Endothelial cell of umbilical vein (primary cell): ENCODE data around the gene ALDH1A2. TPM values are rescaled to one million over a fixed set of nuclear protein-coding genes. Genes with fewer than 3 reads are reported as not detected.

Experiments
- BruUV-seq: library from RNA; stranded (reverse); fragments of 400-500 nt; replicated peaks from 2 replicates; lab custom pipeline; 2021; lab: Mats Ljungman, UMichigan
- CTCF ChIA-PET: fragments of 300-600, 350-600 bp; sonication (Branson Sonifier 250); formaldehyde crosslinking; loops from one replicate; lab custom pipeline; 2021; ENCODE audit warnings: antibody characterized with exemption, inconsistent platforms; lab: Charles Lee
- POLR2A ChIA-PET: fragments of 300-600, 350-600 bp; sonication (Branson Sonifier 250); formaldehyde crosslinking; loops from one replicate; lab custom pipeline; 2021; ENCODE audit warnings: antibody characterized with exemption, inconsistent platforms; lab: Charles Lee
- DNase-seq: peaks from one replicate; pipeline ENCODE4 v3.0.0-alpha.2; 2011; ENCODE audit warnings: low read depth, low spot score
- FAIRE-seq: peaks from 2 replicates; lab custom pipeline; 2011; peaks lifted over from hg19 to GRCh38; lab: Jason Lieb, UNC
- H2AFZ ChIP-seq: 2 replicates; pipeline ENCODE4 v1.6.0; 2012; ENCODE audit warnings: low read depth, low read length, control low read depth, inconsistent platforms
- H3K27ac ChIP-seq: 2 replicates; pipeline ENCODE4 v1.5.1; 2011; ENCODE audit warnings: low read depth, mild to moderate bottlenecking, control low read depth, low read length, moderate library complexity; ENCODE audit not compliant: insufficient read depth
- H3K27me3 ChIP-seq, 2 experiments: 2 replicates each; pipeline versions ENCODE4 v1.6.0 to v1.6.1; 2011; ENCODE audit warnings: low read length in 2 of 2, mixed read lengths in 1 of 2; ENCODE audit not compliant: control insufficient read depth in 2 of 2, insufficient read depth in 2 of 2
- H3K36me3 ChIP-seq, 2 experiments: 2 replicates in 1 of 2; 3 replicates in 1 of 2; pipeline ENCODE4 v1.5.1; 2011; ENCODE audit warnings: low read length in 2 of 2, mild to moderate bottlenecking in 1 of 2, moderate library complexity in 1 of 2; ENCODE audit not compliant: control insufficient read depth in 2 of 2, insufficient read depth in 2 of 2; ENCODE audit errors: extremely low read depth in 1 of 2
- H3K4me1 ChIP-seq: 3 replicates; pipeline ENCODE4 v1.5.1; 2011; ENCODE audit warnings: mild to moderate bottlenecking, low read length; ENCODE audit not compliant: control insufficient read depth, insufficient read depth; ENCODE audit errors: extremely low read depth
- H3K4me2 ChIP-seq: 2 replicates; pipeline ENCODE4 v1.6.1; 2011; ENCODE audit warnings: low read length, control low read depth, mixed read lengths; ENCODE audit not compliant: insufficient read depth
- H3K4me3 ChIP-seq, 3 experiments: fragments of 200-600 bp in 1 of 3; sonication (generic), shearing (Covaris generic) in 1 of 3; replicated peaks in 1 of 3; 2 replicates each; pipeline ENCODE4 v1.5.1; 2011 to 2016; ENCODE audit warnings: control low read depth in 3 of 3, low read length in 3 of 3, mild to moderate bottlenecking in 2 of 3, inconsistent platforms in 1 of 3, low read depth in 1 of 3, moderate library complexity in 1 of 3; ENCODE audit not compliant: insufficient read depth in 1 of 3
- H3K79me2 ChIP-seq: 2 replicates; pipeline ENCODE4 v1.6.0; 2012; ENCODE audit warnings: low read length, inconsistent platforms; ENCODE audit not compliant: control insufficient read depth, insufficient read depth
- H3K9ac ChIP-seq: replicated peaks from 2 replicates; pipeline ENCODE3; 2011; ENCODE audit warnings: low read length, control low read depth; ENCODE audit not compliant: insufficient read depth; ENCODE audit errors: extremely low read depth
- H3K9me1 ChIP-seq: replicated peaks from 3 replicates; pipeline ENCODE4 v1.6.0; 2011; ENCODE audit warnings: mild to moderate bottlenecking, low read length; ENCODE audit not compliant: control insufficient read depth, insufficient read depth; ENCODE audit errors: extremely low read depth
- H3K9me3 ChIP-seq: replicated peaks from 2 replicates; pipeline ENCODE4 v1.5.1; 2012; ENCODE audit warnings: low read length, inconsistent platforms; ENCODE audit not compliant: control insufficient read depth, insufficient read depth
- H4K20me1 ChIP-seq: replicated peaks from 2 replicates; pipeline ENCODE3; 2011; ENCODE audit warnings: mild to moderate bottlenecking, low read length; ENCODE audit not compliant: control insufficient read depth, insufficient read depth; ENCODE audit errors: extremely low read depth
- EZH2 ChIP-seq: IDR thresholded peaks from 2 replicates; pipeline ENCODE4 v1.6.1; 2012; ENCODE audit warnings: borderline replicate concordance, low read depth, mild to moderate bottlenecking, moderate library complexity, low read length, inconsistent platforms; ENCODE audit not compliant: severe bottlenecking
- FOS ChIP-seq: IDR thresholded peaks from 2 replicates; pipeline ENCODE4 v1.6.1; 2011; ENCODE audit warnings: mild to moderate bottlenecking, low read length, moderate library complexity, borderline replicate concordance; ENCODE audit not compliant: insufficient read depth
- GATA2 ChIP-seq: IDR thresholded peaks from 2 replicates; pipeline ENCODE4 v1.7.0; 2011; ENCODE audit warnings: low read depth, mild to moderate bottlenecking, moderate library complexity, mixed read lengths, low read length; ENCODE audit not compliant: insufficient read length, insufficient read depth
- JUN ChIP-seq: IDR thresholded peaks from 2 replicates; pipeline ENCODE4 v1.6.1; 2011; ENCODE audit warnings: borderline replicate concordance, low read depth; ENCODE audit not compliant: insufficient read length, insufficient read depth
- MYC ChIP-seq: IDR thresholded peaks from one replicate; pipeline ENCODE4 v1.6.1; 2011; ENCODE audit warnings: mild to moderate bottlenecking, low read depth, low read length
- POLR2A ChIP-seq: IDR thresholded peaks from 2 replicates; pipeline ENCODE4 v1.6.1; 2012; ENCODE audit warnings: low read depth, mild to moderate bottlenecking, control low read depth, low read length
- POLR2AphosphoS5 ChIP-seq: IDR thresholded peaks from 2 replicates; pipeline ENCODE4 v1.6.1; 2012; ENCODE audit warnings: low read depth, mild to moderate bottlenecking, control low read depth, low read length, moderate library complexity; ENCODE audit not compliant: insufficient read depth
- dilution Hi-C: fragments of 300-500 bp; cut with MboI; formaldehyde crosslinking; loops from one replicate; pipeline ENCODE4 v1.15.0; 2019; ENCODE audit warnings: low sequenced_read_pairs; ENCODE audit not compliant: extremely low pct_ligation_motif_present
- intact Hi-C: fragments of 100-400 bp; cut with micrococcal nuclease; formaldehyde crosslinking; loops from one replicate; pipeline ENCODE4 v1.10.0; 2022
- polyA plus RNA-seq, 4 experiments: library from polyadenylated mRNA; depleted of rRNA in 3 of 4; stranded (reverse) in 3 of 4; unstranded in 1 of 4; fragments of >200 nt; gene quantifications; 2 replicates each; pipeline versions ENCODE4 v1.2.1 to v1.2.3, GENCODE V29; 2011 to 2012; ENCODE audit warnings: missing spikeins in 1 of 4
- total RNA-seq: library from RNA; stranded (reverse); gene quantifications from 2 replicates; pipeline ENCODE4 v1.2.3, GENCODE V29; 2021
- TF ChIP-seq, protein P1 (sequence below): IDR thresholded peaks from 2 replicates; pipeline ENCODE4 v1.6.1; 2011; ENCODE audit not compliant: insufficient read depth, insufficient read length
- TF ChIP-seq, protein P2 (sequence below), 2 donors: IDR thresholded peaks; 1 replicate in 1 of 2; 2 replicates in 1 of 2; pipeline ENCODE4 v1.5.1; 2011; ENCODE audit warnings: low read length in 2 of 2, mild to moderate bottlenecking in 2 of 2, moderate library complexity in 2 of 2, control low read depth in 1 of 2, inconsistent platforms in 1 of 2, low read depth in 1 of 2; ENCODE audit not compliant: insufficient read depth in 1 of 2; ENCODE audit errors: extremely low read depth in 1 of 2

Gene ALDH1A2
- total and polyA plus RNA-seq, 2 donors (not counting 3 experiments of a cell fraction or from before 2014, with no cell fraction given) = 16.3 to 34.9 TPM

DNA sequence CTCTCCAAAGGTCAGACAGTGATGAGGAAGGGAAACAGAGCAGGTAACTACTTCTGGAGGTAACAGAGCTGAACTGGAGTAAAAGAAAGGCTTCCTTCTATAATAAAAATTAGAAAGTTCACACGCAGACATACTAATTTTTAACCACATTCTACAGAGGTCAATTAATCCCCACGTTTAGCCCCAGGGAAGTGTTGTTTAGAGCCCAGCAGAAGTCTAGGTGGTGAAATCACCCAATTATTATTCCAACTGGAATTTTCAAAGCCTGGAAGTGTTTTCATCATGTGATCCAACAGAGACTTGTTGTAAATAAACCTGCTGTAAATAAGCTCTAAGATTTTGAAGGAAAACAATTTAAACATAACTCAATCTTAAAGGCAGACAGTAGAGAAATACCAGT, 6.8 kb downstream of the ALDH1A2 start:
- CTCF ChIA-PET = interaction anchor here (1.7 to 2.4 kb wide), 3 partner anchors 8 to 308 kb away, joined by 6 to 9 read pairs (median 7); no protein-coding TSS in a partner anchor
- BruUV-seq = no TSS peak
- no peak overlapping the region for H3K4me3 ChIP-seq
- TF ChIP-seq JUN = no peak
- TF ChIP-seq EZH2 = no peak
- TF ChIP-seq GATA2 = no peak
- TF ChIP-seq POLR2AphosphoS5 = no peak
- dilution Hi-C loops (loop anchor here (25.0 kb wide), 1 partner anchor 196 kb away; no protein-coding TSS in a partner anchor), intact Hi-C loops (no loop called here)
- H3K36me3 ChIP-seq = no peaks in the 10 kb centered on the region
- H3K27me3 ChIP-seq = no peaks in the 10 kb centered on the region
- DNase-seq (no peak), FAIRE-seq (no peak)
- no peak overlapping the region for H3K27ac ChIP-seq
- H3K9ac ChIP-seq = no peak overlapping the region
- H3K4me2 ChIP-seq = no peak overlapping the region
- H3K9me3 ChIP-seq = no peaks in the 10 kb centered on the region
- H4K20me1 ChIP-seq = no peaks in the 10 kb centered on the region
- POLR2A ChIA-PET = no interaction called here
- no peak overlapping the region for H2AFZ ChIP-seq
- peaks cover 18% of the 10 kb centered on the region for H3K79me2 ChIP-seq
- no peaks in the 10 kb centered on the region for H3K9me1 ChIP-seq
- H3K4me1 ChIP-seq = peaks cover 15% of the 10 kb centered on the region

DNA sequence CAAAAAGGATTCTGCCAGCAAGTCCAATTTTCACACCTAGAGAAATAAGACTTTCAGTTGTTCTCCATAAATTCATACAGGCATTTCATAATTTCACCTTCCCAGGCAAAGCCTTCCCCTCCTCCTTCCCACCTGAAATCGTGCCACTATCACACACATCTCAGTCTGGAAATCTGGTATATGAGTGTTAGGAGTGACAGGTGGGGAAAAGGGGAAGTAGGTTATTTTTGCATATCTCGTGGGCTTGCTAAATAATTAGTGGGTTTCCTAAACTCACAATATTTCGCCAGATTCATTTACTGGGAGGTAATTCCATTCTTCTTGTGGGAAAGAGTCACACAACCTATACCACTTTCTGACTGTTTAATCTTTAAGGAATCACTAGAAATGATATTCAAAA, 7.4 kb downstream of the ALDH1A2 start:
- H3K4me2 ChIP-seq = no peak overlapping the region
- no peaks in the 10 kb centered on the region for H4K20me1 ChIP-seq
- ChIA-PET CTCF (interaction anchor here (0.9 to 2.4 kb wide), 6 partner anchors 9 to 307 kb away, joined by 3 to 9 read pairs (median 6); no protein-coding TSS in a partner anchor), POLR2A (no interaction called here)
- no peak overlapping the region for H3K27ac ChIP-seq
- H3K79me2 ChIP-seq = peaks cover 13% of the 10 kb centered on the region
- intact Hi-C loops = no loop called here
- no peaks in the 10 kb centered on the region for H3K9me3 ChIP-seq
- no peaks in the 10 kb centered on the region for H3K36me3 ChIP-seq
- peaks cover 12% of the 10 kb centered on the region for H3K4me1 ChIP-seq
- H3K27me3 ChIP-seq = no peaks in the 10 kb centered on the region
- H2AFZ ChIP-seq = no peak overlapping the region
- no peak for FAIRE-seq
- H3K9me1 ChIP-seq = no peaks in the 10 kb centered on the region
- DNase-seq = no peak
- TF ChIP-seq MYC (no peak), GATA2 (no peak), POLR2AphosphoS5 (no peak), FOS (no peak), JUN (no peak), EZH2 (no peak), POLR2A (no peak)
- TF ChIP-seq, protein P1, sequence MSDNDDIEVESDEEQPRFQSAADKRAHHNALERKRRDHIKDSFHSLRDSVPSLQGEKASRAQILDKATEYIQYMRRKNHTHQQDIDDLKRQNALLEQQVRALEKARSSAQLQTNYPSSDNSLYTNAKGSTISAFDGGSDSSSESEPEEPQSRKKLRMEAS = no peak
- TF ChIP-seq, protein P2, sequence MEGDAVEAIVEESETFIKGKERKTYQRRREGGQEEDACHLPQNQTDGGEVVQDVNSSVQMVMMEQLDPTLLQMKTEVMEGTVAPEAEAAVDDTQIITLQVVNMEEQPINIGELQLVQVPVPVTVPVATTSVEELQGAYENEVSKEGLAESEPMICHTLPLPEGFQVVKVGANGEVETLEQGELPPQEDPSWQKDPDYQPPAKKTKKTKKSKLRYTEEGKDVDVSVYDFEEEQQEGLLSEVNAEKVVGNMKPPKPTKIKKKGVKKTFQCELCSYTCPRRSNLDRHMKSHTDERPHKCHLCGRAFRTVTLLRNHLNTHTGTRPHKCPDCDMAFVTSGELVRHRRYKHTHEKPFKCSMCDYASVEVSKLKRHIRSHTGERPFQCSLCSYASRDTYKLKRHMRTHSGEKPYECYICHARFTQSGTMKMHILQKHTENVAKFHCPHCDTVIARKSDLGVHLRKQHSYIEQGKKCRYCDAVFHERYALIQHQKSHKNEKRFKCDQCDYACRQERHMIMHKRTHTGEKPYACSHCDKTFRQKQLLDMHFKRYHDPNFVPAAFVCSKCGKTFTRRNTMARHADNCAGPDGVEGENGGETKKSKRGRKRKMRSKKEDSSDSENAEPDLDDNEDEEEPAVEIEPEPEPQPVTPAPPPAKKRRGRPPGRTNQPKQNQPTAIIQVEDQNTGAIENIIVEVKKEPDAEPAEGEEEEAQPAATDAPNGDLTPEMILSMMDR (IDR thresholded peaks at IDR 0.05; ENCODE audit: extremely low read depth in 1 of 2, insufficient read depth in 1 of 2, low read depth in 1 of 2, low read length in 2 of 2) = no peak
- H3K9ac ChIP-seq = no peak overlapping the region
- H3K4me3 ChIP-seq = no peak overlapping the region
- no TSS peak for BruUV-seq
- dilution Hi-C loops = loop anchor here (25.0 kb wide), 1 partner anchor 196 kb away; no protein-coding TSS in a partner anchor
